ENCODE data around the gene RFX4.

Gene RFX4

DNA sequence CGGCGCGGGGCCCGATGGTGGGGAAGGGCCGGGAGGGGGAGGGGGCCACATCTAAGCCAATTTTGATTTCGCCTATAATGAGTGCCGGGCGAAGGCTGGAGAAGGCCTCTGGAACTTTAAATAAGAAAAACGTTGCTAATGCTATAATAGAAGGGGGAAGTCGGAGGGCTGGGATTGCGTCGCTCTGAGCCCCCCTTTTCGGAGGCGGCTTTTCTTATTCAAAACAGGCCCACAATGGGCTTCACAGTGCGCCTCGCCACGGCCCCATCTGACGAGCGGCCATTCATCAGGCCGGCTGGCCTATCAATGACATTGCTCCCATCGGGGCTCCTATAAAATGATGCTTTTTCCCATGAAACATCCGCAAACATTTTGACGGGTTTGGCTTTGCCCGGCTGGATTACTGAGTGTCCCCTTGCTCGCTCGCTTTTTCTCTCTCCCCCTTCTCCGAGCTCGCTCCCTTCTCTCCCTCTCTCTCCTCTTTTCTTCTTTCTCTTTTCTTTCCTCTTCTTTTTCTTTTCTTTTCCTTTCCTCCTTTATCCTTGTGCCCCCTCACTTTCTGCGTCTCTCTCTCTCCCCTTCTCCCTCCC lies at the start of gene RFX4:
RFX4 (plus strand) TSS at position 364 of the 590 bp plus-strand sequence. CDS start 317 bp downstream, outside the sequence.
- no peak for DNase-seq (ENCODE audit: low read depth)

DNA sequence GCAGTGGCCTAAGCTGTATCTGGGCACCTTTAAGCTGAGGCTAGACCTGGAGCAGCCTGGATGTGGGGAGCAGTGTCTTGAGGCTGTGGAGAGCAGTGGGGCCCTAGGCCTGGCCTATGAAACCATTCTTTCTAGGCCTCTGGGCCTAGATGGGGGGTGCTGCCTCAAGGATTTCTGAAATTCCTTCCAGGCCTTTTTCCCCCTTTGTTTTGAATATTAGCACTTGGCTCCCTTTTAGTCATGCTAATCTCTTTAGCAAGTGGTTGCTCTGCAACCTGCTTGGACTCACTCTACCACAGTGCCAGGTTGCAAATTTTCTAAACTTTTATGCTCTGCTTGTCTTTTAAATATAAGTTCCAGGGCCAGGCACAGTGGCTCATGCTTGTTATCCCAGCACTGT lies 41.6 kb upstream of the RFX4 start:
- no peak for DNase-seq (ENCODE audit: low read depth)

DNA sequence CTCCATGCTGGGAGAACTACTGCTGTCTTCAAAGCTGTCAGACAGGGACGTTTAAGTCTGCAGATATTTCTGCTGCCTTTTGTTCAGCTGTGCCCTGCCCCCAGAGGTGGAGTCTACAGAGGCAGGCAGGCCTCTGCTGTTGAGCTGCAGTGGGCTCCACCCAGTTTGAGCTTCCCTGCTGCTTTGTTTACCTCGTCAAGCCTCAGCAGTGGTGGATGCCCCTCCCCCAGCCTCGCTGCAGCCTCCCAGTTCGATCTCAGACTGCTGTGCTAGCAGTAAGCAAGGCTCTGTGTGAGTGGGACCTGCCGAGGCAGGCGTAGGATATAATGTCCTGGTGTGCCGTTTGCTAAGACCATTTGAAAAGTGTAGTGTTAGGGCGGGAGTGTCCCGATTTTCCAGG lies 31.4 kb upstream of the RFX4 start:
- DNase-seq (ENCODE audit: low read depth): no peak

DNA sequence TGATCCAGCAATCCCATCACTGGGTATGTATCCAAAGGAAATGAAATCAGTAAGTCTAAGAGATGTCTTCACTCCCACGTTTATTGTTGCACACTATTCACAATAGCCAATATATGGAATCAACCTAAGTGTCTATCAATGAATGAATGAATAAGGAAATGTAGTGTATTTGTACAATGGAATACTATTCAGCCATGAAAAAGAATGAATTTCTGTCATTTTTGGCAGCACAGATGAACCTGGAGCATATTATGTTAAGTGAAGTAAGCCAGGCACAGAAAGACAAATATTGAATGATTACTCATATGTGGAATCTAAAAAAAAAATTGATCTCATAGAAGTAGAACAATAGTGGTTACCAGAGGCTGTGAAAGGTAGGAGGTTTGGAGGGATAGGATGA lies 30.6 kb upstream of the RFX4 start:
- DNase-seq (ENCODE audit: low read depth): no peak

DNA sequence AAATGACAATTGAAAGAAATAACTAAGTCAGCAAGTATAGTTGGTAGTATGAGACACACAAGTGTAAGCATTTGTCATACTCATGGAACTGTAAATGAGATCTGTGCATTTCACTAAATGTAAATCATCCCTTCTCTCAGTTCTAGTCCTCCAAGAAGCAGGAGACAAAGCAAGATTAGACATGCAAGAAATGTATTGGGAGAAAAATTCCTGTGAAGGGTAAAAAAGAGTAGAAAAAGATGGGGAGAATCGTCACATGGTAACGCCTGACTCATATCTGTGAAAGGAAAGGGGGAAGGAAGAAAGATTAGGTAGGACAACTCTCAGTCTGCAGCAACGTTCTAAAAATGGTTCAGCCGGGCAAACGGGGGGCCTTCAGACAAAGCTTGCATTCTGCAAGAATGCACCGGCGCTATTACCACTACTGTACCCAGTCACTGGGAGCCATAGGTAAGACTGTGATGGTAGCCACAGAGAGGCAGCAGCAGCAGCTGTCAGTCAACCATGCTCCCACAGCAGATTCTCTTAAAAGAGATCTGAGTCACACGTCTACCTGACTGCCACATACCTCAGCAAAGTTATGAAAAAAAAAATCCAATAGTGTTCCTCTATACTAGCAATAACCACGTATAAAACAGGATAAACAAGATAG lies 18.0 kb upstream of the RFX4 start:
- DNase-seq (ENCODE audit: low read depth): no peak

DNA sequence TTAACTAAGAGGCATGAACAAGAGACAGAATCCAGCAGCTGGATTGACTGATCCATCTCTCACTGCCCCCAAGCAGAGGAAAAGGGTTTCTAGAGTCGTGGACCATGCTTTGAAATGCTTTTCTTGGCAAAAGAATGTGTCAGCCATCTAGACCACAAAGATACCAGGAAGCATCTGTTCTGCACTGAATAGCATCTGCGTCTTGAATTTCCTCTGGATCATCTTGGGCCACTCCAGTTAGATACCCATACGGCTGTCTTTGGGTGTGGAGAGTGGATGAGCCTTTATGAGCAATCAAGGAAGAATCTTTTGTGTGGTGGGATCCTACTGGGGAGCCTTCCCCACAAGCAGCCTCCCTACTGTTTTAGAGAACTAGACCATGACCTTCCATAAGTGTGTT lies 16.0 kb upstream of the RFX4 start:
- DNase-seq (ENCODE audit: low read depth): no peak

DNA sequence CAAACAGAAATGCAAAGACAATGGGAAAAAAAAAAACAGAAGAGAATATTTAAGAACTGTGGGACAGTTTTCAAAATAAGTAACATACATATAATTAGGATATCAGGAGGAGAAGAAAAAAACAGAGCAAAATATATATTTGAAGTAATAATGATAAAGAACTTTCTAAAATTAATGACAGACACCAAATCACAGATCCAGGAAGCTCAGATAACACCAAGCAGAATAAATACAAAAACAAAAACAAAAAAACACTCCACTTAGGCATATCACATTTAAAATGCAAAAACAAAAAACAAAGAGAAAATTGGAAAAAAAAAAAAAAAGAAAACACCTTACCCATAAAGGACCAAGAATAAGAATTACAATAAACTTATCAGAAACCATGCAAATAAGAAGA lies 9.6 kb upstream of the RFX4 start:
- DNase-seq (ENCODE audit: low read depth): no peak

DNA sequence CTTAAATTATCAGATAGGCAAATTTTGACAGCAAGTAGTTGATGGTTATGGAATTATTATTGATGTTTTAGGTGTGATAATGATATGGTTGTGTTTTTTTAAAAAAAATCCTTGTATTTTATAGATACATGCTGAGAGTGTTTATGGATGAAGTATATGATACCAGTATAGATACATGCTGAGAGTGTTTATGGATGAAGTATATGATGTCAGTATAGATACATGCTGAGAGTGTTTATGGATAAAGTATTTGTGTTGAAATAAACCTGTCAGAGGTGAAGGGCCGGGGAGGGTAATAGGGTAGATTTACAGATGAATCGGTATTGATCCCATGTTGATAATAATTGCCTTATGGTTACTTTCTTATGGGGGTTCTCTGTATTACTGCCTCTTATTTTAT lies 6.0 kb upstream of the RFX4 start:
- no peak for DNase-seq (ENCODE audit: low read depth)

DNA sequence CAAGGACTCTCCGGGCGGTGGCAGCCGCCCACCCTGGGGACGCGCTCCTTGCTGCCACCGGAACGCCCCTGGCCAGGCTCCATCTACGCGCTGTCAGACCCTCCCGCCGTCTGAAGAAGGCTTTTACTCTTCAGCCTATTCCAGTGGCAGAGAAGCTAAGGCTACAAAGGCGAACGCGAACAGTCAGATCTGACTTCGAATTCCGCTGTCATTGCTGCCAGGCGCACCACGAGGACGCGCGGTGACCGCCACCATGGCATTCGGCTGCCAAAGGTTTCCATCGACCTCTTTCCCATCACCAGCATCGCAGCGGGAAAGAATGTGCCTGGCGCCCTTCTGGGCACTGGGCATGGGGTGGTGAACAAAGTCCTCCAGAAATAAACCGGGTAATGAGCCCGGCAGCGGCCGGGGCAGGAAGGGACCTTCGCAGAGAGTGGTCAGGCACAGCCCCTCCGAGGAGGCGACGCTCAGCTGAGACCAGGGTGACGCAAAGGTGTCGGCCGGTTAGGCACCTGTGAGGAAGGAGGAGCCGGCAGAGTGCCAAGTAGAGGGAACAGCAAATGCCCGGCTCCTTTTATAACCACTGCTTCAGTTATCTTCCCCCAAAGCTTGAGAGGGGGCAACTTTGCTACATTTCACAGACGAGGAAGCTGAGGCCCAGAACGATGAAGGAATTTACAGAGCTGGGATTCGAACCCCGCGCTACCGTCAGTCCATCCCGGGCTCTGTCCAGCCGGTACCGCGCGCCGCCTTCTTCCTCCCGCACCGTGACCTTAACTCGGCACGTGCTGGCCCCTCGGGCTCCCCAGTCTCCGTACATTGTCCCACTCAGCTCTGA lies 1.9 kb upstream of the RFX4 start:
- no peak for DNase-seq (ENCODE audit: low read depth)

DNA sequence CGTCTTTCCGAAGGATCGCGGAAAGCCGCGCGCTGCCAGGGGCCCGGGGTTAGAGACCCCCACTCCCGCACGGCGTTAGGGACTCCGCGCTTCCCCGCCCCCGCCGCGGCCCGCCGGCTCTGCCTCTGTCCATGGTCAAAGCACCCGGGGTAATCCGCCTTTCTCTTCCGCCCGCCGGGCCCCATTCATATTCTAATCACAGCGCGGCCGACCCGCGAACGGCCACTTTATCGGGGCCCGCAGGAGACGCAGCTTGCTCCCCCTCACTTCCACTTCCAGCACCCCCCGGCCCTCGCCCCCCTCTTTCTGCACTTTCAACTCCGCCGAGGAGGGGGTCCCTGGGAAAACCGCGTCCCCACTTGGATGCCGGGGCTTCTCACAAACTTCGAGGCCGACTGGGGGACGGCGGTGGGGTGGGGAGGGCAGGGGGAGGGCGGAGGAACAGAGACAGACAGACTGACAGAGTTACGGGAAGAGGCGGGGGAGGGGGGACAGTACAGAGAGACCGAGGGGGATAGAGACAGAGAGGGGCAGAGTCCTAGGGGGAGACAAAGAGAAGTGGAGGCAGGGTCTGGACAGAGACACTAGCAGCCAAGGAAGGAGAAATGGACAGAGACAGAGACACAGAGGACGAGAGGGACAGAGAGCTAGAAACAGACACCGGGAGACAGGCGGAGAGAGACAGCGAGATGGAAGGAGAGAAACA lies 1.1 kb upstream of the RFX4 start:
- no peak for DNase-seq (ENCODE audit: low read depth)

DNA sequence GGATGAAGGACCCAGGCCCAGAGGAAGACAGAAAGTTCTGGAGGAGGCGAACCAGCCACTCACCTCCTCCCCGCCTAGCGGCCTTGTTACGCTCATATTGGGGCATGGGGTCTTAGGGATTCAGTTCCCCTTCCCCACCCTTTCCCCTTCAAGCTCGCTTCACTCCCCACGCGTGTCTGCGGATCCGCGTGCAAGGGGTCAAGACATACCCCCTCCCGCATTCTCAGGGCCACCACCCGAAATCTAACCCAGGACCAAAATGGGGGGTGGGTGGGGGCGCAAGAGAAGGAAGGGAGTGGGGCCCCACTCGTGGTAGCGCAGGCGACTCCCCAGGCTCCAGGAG lies 584 bp upstream of the RFX4 start:
- no peak for DNase-seq (ENCODE audit: low read depth)

DNA sequence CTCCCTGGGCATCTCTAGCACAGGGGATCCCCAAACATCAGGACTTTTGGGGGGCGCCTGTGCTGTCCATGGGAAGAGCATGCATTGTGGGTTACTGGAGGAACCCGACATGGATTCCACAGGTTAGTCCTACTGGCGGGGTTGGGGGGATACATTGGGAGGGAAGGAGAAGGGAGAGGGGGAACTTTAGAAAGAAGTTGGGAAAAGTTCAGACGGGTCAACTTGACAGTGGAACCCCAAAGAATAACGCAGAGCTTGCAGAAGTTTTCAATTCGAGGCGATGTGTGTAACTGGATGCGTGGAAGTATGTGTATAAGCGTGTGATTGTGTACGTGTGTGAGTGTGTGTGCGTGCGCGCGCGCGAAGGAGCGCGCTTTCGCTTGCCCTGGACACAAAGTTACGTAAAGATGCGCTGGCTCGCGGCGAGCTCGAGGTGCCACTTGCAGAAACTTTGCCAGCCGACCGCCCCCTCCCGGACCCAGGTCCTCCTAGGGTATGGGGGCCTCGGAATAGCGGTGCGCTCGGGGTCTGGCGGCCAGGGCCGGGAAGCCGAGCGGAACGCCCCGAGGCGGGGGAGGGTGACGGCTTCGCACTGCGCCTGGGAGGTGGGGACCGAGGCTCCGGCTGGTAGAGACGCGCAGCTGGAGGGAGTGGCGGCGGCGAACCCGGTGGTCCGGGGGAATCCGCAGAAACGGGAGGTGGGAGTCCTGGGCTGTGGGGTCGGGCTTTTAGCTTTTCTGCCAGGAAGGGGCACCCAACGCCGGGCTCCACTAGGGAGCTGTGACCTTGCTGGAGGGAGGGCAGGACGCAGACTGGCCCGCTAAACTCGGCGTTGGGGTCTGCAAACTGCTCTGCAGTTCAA lies 669 bp downstream of the RFX4 start:
- DNase-seq (ENCODE audit: low read depth): no peak

DNA sequence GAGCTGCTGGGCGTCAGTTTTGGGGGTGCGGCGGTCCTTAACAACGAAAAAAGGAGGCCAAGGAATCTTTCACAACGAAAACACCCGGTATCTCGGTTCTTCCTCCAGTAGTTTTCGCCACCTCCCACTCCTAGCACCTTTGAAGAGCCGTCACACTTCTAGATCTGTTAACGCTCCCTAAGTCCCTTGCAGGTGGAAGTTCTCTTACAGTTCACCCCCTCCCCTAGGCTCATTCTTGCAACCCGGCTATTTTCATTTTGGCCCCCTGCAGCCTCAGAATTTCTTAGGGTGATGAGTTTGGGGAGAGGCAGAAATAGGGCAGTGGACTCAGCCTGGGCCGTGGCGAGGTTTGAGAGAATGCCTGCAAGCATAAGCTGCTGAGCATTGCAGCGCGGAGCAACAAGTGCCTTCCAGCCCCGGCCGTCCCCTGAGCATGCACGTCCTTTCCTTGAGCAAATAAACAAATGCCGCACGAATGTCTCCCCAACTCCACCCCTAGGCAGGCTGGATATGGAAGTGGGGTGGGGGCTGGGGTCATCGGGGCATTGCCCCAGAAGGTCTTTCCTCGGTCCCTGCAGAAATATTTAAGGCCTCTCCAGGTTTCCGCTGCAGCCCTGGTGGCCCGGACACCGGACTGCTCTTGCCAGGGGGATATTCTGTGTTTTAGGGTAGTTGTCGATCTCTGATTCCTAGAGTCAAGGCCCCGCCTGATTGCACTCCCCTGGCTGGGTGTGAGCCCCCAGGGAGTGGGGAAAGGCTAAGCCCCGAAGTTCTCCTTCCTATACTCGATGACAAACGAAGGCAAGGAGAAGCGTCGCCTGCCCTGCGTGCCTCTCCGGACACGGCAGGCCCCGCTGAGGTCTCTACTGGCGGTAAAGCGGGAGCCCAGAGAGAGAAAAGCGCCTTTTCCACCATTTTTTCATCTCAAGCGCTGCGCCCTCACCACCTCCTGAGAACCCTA lies 1.6 kb downstream of the RFX4 start:
- DNase-seq (ENCODE audit: low read depth): no peak

DNA sequence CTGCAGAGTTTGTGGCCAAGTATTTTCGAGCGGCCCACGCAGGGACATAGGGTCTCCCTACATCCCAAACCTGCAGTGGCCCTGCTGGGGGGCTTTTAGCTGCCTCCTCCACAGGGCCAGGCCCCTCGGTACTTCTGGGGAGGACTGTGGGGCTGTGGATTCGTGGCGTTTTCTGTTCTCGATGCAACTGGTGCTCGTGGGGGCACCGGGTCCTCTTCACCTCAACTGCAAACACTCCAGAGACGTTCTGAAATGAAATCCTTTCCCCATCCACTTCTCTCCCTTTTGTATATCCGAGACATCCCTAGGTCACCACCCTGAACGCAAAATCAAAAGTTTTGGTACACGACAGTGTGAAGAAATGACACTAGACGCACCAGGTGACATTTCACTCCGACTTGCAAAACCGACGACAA lies 2.3 kb downstream of the RFX4 start:
- DNase-seq (ENCODE audit: low read depth): no peak

DNA sequence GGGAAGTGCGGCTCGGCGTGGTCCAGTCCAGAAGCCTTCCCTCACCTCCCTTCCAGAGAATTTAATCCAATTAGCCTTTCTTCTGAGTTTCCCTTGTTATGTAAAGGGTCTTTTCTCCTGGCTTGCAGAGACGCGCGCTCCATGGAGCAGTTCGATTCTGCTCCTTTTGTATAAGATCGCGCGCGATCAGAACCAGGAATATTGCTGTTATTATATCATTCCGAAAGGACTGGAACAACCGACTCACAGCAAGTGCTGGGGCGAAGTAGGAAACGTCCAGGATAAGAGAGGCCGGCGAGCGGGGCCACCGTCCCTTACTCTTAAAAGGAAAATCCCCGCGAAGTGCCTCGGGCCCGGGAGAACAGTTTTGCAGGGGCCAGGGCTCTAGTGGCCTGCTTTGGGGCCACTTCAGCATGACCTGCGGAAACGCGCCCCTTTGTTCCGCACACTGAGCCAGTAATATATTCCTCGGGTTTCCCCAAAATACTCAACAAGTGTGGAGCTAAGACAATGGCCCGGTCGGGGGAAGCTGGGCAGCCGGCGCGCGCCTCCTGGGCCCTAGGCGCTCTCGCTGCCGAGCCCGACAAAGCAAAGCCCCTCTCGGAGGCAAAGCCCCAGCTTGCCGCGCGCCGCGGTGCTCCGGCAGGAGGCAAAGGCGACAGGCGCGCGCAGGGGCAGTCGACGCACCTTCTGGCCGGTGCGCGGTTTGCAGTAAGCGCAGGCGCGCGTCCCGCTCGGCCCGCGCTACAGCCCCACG lies 2.9 kb downstream of the RFX4 start:
- no peak for DNase-seq (ENCODE audit: low read depth)

DNA sequence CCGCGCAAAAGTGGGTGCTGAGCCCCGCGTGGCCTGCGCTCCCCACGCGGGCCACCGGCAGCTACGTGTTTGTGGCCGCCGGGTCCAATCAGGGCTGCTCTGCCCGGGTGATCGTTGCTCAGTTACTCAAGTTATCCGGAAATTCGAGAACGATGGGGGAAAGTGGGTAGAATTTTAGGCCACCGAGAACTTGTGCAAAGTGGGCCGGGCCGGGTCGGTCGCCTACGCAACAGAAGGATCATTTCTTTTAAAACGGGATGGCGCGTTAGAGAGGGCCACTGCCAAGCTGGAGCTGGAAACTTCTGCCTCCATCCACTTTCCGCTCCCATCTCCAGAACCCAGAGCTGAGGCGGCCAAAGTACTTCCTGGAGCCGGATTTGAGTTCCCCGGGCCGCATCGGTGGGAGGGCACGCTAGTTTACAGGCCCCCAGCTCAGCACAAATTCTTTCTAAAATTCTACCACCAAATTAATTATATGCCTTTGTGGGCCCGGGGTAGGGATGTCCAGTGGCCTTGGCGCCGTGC lies 3.5 kb downstream of the RFX4 start:
- no peak for DNase-seq (ENCODE audit: low read depth)

DNA sequence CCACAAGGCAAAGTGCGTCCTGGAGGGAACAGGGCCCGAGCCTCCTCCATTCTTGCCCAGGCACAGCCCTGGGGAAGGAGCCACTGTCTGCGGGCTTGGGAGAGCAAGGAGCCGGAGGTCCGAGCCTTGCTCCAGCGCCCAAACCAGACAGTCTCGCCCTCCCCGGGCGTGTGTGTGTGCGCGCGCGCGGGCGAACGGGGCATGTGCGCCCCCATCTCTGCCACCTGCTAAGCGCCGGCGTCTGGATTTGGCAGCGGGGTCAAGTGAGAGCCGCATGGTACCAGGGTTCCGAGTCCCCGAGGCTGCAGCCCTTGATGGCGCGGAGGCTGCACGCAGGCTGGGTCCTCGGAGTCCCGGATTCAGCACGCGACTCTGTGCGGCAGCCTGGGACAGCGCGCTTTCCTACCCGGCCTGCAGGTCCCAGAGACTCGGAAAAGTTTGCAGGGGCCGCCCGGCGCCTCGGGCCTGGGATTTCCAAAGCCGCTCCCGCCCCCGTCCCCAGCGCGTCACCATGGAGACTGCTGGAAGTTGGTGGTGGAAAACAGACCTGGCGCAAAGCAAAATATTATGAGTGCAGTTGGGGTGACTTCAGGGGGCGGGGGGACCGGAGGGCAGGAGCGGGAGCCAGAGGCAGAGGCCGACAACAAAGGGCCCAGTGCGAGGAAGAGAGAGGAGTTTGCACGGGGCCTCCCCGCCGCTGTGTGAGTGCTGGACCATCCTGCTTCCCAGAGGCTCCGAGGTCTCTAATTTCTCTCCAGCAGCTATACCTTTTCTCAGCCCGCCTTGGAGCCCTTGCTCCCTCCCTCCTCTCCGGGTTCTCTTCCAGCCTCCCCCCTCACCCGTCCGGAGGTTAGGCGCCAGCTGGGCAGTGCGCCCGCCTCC lies 4.2 kb downstream of the RFX4 start:
- DNase-seq (ENCODE audit: low read depth): no peak

DNA sequence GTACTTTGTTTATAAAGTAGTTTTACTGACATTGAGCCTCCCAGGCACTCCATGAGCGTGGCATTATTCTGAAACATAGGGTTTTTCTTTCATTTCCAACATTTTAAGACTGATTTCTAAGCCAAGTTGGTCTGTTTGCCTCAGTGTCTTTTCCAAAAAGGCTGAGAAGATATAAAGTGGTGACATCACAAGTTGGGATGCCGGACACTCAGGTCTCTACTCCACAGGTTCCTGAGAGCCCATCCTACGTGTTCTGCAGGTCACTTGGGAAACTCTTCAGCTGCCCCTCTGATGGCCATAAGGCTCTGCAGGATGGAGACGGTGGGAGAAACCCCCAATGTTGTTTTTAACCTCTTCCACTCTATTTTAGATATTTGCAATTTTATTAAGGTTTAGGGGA lies 6.0 kb downstream of the RFX4 start:
- no peak for DNase-seq (ENCODE audit: low read depth)

DNA sequence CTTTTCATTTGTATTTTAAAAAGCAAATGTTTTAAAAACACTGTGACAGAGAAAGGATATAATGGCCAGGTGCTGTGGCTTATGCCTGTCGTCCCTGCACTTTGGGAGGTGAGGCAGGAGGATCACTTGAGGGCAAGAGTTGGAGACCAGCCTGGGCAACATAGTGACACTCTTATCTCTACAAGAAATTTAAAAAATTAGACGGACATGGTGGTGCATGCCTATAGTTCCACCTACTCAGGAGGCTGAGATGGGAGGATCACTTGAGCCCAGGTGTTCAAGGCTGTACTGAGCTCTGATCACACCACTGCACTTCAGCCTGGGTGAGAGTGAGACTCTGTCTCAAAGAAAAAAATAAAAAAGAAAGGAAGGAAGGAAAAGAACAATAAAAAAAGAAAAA lies 7.8 kb downstream of the RFX4 start:
- no peak for DNase-seq (ENCODE audit: low read depth)

Data from HS-27A (cell line).